NCI-H1436 treated with DMSO at 0.1 percent for 48 hours (cell line): ENCODE data around the gene CIAO2B.

Experiments used
- DNase-seq: peaks from one replicate; lab custom pipeline; 2025; lab: John Stamatoyannopoulos, UW

The CIAO2B gene

DNA sequence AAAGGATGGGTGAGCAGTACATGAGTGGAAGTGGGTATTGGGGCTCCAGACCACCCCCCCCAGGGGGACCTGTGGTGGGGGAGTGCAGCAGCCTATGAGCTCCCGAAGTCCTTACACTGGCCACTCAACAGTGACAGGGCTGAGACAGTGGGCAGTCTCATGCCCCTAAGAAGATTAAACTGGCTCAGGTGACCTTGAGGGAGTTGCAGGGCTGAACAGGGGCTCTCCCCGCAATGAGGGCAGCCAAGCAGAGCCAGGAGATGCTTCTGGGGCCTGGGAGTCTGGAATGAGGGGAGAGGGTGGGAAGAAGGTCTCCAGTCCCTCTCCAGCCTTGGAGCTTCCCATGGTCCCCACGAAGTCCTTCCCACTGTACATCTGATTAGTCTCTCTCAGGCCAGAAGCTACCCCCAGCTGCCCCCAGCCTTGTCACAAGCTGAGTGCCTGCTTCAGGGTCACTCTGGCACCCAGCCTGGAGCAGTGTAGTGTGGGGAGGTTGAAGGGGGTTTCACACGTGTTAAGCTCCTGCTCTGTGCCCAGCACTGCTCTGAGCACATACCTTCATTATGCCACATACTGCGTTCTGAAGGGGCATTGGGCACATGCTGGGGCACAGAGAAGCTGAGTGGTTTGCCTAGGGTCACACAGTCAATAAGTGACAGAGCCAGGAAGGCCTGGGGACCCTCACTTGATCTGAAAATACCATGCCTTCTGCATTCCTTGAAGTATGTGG is 14.5 kb downstream of the CIAO2B start:
- DNase-seq, result no peak

DNA sequence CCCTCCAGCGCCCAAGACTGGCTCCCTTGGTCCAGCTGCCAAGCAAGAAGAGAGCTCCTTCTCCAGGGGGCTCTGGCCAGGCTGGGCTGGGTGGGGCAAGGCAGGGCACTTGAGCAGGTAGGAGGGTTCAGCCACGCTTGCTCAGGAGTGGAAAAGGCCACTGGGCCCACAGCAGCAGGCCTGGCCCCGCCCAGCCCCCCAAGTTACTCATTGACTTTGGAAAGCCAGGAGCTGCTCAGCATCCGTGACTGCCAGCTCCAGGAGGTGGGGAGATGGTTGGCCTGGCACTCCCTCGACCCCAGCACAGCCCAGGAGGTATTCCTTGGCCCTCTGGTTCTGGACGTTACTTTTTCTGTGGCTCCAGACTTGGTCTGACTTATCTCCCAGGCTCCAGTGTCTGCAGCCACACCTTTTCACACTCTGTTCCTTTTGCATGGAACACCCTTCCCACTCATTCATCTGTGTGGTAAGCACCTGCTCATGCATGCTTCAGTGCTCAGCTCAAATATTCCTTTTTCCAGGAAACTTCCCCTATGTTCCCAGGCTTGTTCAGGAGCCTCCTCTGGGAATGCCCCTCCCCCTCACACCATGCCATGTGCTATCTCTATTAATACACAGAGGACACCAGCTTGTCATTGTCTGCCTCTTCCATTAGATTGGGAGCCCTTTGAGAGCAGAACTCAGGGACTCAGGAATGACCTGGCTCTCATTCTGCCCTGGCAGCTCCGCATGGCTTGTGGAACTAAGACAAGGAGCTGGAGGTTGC is 15.2 kb downstream of the CIAO2B start, which contains the start of gene CDH16:
Gene CDH16, minus strand, starts transcription at position 83 of the 766 bp plus-strand sequence. CDS start 820 bp downstream, outside the sequence.
- no peak for DNase-seq

DNA sequence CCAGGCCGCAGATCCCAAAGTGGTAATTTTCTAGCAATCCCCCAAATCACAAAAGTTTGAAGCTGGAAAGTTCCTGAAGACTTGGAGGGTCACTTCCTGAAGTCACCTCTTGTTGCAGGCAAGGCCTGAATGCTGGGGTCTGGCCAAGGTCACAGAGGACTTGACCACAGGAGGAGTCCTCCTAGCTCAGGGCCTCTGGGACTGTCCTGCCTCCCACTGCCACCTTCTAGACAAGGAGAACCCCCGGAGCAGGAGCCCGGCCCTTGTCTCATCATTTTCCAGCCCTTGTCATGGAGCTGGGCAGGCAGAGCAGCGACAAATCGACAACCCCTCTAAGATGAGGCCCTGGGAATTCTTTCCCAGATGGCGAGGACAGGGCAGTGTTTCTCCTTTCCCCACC is 15.8 kb downstream of the CIAO2B start:
- no peak for DNase-seq

DNA sequence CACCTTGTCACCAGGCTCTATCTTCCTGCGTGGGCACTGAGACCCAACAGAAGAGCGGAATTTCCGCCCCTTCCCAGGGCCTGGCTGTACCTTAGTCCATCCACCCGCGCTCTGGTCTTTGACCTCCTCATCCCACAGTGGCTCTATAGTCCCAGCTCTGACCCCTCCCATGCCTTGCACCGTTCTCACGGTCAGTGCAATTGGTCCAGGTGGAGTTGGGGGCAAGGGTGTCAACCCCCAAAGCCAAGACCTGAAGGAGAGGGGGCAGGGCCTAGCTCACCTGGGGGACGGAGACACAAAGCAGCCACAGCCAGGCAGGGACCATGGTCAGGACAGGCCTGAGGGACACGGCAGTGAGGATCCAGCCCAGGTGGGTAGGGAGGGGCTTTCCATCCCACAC is 16.5 kb downstream of the CIAO2B start:
- DNase-seq, result no peak

DNA sequence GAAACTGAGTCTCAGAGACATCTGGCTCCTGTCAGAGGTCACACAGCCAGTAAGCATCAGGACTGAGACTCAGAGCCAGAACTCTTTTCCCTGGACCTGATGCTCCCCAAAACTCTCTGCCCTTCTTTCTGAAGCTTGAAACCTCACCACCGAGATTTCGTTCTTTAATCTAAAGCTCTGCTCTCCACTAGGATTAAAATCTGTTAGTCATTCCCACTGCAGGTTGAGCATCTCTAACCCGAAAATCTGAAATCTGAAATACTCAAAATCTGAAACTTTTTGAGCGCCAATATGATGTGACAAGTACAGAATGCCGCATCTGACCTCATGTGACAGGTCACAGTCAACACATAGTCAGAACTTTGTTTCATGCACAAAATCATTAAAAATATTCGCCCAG is 17.7 kb downstream of the CIAO2B start:
- no peak for DNase-seq

DNA sequence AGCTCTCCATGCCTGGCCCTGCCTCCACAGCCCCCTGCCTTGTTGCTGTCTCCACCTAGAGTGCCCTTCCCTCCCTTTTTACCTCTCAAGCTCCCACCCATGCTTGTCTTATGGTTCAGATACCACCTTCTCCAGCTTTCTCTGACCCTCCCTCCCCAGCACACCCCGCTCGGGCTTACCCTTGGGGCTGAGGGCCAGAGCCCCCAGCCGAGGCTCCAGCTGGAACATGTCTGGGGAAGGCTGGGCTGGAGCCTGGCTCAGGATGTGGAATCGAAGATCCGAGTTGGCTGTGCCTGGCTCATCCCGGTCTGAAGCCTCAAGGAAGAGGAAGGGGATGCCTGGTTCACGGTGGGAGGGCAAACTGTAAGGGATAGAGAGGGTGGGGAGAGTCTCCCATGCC is 19.2 kb downstream of the CIAO2B start:
- DNase-seq, result no peak

DNA sequence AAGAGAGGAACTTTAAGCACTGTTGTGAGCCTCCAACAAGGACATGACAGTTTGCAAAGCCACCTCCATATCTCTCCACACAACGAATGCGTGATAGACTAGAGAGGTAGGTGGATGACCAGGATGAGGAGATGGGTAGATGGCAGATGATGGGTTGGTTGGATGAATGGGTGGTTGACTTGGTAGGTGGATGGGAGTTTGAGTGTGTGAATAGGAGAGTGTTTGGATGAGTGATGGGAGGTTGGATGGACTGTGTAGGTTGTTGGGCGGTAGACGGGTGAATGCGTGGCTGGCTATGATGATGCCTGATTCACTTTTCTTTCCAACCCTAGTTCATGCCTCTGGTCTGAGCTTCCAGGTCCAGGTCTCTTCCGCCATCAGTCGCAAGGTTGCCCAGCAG is 19.7 kb downstream of the CIAO2B start:
- no peak for DNase-seq

DNA sequence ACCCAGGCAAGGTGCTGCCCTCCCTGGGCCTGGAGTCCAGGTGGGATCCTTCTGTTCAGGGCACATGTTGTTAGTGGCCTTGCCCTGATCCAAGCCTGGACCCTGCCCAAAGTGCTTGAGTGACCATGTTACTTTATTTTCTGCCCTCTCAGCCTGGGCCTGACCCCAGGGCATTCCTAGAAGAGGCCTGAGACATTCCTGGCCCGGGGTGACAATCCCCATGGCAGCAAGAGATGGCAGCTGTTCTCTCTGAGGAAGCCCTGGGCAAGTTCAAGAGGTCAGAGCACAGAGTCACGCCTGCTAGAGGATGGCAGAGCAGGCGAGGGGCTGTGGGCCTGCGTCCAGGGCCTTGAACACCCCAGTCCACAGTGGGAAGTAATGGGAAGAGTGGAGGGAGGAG is 20.5 kb downstream of the CIAO2B start:
- no peak for DNase-seq

DNA sequence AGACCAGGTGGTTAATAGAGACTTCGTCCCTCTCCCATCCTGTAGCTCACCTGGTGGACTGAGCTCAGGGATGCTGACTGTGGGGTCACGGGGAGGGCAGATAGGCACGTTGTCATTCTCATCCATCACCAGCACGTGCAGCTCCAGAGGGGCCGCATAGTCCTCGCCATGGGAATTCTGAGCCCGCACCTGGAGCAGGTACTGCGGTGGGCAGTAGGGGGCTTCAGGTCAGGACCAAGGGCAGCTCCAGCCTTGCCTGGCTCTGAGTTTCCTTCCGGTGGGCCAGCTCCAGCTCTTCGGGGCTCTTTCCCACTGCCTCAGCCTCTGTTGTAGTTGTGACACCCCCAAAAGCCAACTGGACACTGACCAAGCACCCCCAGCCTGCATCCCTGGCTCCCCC is 21.1 kb downstream of the CIAO2B start:
- DNase-seq, result no peak

DNA sequence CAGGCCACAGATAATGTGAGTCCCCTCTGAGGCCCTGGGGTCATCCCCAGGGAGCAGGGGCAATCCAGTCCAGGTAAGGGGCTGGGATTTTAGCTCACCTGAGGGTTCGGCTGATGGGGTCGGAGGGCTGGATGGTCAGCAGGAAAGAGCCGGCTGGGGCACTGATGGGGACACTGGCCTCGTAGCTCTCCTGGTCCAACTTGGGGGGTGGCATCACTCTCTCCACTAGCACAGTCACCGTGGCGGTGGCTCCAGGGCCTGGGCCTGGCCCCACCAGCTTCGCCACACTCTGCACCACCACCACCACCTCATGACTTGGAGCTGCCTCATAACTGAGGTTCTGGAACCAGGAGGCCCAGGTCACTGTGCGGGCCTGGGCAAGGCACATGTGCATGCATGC is 22.4 kb downstream of the CIAO2B start:
- DNase-seq, result no peak

DNA sequence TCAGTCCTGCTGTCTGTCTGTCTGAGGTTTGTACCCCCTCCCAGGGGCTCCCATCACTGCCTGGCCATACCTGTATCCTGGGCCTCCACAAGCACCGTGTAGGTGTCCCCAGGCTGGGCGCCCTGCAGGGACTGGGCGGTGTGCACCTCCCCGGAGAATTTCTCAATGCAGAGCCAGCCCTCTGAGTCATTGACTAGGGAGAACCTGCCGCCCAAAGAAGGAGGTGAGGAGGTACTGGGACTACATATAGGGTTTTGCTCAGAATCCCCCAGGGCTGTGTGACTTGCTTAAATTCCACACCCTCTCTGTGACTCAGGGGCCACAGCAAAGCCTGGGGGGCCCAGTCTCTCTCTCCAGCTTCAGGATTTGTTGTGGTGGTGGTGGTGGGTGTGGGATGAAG is 23.1 kb downstream of the CIAO2B start:
- no peak for DNase-seq

DNA sequence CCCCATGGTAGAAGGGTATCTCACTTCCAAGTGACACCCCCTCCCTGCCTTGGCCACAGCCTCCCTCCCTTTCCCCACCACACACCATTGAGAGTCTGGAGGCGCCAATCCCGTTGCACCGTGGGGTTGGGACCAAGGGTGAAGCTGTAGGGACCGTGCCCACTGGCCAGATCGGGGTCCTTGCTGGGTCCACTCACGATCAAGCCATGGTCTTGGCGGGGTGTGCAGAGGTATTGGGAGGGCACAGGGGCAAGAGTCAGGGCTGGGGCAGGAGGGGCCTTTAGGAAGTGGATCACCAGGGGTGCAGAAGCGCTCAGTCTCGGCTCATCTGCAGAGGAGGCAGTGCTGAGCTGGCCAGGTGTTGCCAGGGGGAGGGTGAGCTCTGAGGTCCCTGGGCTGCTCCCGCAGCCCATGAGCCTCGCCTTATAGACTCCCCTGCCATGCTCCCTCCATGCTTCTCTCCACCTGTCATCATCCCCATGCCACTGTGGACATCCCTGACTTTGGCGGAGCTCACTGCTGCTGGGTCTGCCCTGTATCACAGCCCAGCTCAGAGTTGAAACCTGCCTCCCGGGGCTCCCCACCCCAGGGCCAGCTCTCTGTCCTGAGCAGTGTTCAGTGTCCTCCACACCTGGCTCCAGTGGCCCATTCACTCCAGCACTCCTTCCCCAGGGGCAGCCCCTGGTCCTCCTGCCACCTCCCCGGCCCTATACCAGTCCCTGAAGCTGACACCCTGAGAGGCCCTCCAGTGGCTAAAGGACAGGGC is 23.8 kb downstream of the CIAO2B start:
- DNase-seq, result no peak

DNA sequence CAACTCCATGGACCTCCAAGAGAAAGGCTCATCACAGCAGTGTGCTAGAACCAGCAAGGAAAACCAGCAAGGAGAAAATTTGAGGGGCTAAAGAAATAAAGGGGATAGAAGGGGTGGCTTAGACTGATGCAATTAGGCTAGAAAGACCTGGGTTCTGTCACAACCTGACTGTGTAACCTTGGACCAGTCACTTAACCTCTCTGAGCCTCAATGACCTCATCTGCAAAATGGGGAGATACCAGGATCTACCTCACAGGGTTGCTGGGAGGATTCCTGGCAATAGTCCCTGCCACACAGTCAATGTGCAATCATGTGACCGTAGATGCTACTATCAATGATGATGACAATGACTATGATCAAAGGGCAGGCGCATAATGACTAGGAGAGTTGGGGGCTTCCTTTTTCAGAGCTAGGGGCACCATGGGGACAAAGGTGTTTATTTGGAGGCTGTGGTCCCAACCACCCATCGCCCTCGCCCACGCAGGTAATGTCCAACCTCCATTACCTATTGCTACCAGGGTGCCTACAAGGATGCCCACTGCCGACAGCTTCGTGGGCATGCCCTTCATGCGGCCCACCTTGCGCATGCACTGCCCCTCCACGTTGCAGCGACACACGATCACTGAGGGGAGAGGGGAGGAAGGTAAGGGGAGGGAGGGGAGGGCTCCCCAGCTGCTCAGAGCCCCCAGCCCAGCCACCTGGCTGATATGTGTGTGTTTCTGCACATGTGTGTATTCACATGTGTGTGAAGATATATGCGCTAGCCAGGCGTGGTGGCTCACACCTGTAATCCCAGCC is 25.2 kb downstream of the CIAO2B start:
- no peak for DNase-seq

DNA sequence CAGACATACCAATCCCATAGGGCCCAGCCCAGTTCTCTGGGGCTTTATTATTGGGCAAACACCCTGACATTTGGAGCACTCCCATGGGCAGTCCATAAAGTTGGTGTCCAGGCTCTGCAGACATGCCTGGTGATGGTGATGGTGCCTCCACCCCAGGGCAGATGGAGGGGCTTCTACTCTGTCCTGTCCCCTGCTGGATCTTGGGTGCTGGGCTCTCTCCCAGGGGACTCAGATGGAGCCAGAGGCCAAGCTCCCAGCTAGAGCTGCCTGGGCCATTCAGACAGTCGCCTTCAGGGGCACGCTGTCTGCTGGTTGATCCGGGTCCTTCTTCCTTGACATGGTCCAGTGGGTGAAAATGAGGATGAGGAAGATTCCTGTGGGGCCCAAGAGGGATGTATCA is 26.1 kb downstream of the CIAO2B start:
- DNase-seq, result no peak

DNA sequence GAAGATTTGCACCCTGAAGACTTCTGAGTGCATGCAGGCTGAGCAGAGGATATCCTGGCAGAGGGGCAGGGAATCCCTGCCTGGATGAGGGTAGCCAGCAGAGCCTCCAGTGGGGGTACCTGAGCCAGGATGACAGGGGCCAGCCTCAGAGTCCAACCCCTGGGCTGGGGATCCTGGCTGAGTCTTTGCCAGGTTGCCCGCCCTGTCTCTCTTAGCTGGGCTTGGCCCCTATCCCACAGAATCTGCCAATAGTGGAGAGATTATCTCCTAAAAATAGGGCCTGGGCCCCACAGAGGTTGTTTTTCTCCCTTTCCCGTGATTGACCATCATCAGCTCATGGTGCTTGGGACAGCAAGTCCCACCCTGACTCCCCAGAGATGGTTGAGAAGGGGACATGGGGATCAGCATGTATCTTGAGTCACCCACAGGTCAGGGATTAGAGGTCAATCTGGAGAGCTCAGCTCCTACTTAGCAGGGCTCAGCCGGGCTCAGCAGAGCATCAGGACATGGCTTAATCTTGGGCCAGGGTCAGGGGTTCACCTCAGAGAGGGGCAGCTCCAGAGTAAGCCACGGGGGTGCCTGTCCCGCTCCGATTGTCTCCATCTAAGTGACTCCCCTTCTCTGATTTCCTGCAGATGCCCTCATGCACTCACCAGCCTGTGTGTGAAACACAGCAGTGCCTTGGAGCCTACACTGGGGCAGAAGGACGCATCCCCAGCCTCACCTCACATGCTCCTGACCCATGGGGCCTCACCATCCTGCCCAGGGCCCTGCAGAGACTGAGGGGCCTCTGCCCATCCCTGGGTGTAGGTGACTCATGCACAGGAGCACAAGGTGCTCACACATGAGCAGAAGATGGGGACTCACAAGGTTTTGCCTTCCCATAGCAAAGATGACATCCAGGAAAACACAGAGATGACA is 27.0 kb downstream of the CIAO2B start:
- DNase-seq, result no peak

DNA sequence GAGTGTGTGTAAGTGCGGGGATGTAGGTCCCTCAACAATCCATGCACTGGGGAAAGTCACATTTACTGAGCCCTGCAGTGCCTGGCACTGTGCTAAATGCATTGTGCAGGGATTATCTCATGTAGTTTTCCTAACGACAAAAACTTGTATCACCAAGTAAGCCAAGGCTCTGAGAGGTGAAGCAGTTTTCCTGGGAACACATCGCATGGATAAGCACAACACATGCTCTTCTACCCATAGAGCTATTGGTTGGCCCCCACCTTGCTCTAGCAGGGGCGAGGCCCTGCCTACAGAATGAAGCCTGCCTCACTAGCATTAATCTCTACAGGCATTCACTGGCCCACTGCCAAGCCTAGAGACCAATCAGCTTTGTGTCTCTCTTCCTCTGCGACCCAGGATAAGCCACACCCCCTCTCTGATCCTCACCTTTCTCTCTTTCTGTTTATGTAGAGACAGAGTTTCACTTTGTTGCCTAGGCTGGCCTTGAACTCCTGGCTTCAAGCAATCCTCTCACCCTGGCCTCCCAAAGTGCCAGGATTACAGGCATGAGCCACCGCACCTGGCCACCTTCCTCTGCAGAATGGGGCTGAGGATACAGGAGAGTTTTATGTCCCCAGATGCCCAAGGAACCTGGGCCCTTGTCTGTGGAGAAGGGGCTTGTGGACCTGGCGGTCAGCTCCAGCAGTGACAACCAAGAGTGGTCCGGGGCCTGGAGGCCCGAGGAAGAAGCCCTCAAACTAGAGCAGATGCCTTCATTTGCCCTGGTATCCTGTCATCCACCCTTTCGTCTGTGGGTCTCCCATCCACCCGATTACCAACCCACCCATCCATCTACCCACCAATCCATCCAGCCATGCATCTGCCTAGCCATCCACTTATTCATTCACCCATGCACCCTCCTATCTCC is 28.3 kb downstream of the CIAO2B start:
- peak; percentile 1 for DNase-seq

DNA sequence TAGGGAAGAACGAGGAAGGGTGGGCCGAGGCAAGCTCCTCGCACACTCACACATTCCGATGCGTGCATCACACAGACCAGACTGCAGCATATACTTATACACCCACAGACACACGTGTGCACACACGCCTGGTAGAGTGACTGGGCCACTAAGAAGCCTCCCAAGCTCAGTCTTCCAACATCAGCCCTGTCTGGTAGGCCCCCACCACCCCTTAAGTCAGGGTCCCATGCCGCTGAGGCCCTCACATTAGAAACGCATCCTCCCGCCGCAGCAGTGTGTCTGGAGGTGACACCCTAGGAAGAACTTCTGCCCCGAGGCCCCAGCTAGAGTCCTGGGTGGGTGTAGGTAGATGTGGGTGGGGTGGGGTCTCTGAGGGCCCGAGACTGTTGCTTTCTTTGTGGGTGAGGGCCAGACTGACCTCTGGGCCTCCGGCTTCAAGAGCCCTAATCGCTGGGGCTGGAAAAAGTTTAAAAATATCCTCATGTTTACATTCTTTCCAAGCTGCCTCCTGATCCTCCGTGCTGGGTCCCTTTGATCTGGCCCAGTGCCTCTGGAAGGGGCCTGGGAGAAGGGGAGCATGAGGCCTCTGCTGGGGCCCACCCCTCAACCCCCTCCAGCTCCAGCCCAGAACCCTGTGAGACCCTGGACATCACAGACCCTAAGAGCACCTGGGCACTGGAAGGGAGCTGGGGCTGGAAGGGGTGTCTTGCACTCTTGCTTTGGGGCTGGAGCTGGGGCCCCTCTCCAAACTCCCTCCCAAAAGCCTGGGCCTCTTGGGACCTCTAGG is 29.2 kb downstream of the CIAO2B start:
- DNase-seq, result no peak

DNA sequence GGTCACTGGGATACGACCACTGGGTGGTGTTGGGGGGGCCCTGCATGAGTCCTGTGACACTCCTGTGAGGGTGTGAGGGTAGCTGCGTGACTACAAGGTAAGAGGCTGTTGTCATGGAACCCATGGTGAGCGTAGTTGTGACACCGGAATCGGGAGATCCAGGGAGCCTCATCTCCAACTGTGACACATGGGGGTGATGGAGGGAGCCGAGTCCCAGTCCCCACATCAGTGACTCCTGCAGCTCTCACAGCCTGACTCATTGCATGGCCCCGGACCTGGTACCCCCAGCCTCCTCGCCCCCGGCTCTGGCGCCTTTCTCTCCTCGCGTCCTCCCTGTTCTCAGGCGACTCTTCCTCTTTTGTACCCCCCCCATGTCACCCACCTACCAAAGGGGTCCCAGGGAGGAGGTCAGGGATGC is 29.8 kb downstream of the CIAO2B start:
- no peak for DNase-seq
